ENCODE results near the gene SPSB1.

- TF ChIP-seq POLR2A (IDR thresholded peaks at IDR 0.05) (peak; percentile 73 to 90), EP300 (IDR thresholded peaks at IDR 0.05) (peak in 1 of 2 donors; percentile 75)
These were observed at the start of gene SPSB1 for GRCh38 chr1:9292361-9293240.
